Activated gamma-delta T cell treated with anti-CD3 and anti-CD28 coated beads, Interleukin-2, amount 50 U/mL, for 16 hours (primary cell): ENCODE results near the gene TRDN.

ENCODE experiments used
- DNase-seq: peaks from one replicate; pipeline ENCODE4 v3.0.0-alpha.2; 2020; ENCODE audit warnings: low read depth

The TRDN gene, protein sequence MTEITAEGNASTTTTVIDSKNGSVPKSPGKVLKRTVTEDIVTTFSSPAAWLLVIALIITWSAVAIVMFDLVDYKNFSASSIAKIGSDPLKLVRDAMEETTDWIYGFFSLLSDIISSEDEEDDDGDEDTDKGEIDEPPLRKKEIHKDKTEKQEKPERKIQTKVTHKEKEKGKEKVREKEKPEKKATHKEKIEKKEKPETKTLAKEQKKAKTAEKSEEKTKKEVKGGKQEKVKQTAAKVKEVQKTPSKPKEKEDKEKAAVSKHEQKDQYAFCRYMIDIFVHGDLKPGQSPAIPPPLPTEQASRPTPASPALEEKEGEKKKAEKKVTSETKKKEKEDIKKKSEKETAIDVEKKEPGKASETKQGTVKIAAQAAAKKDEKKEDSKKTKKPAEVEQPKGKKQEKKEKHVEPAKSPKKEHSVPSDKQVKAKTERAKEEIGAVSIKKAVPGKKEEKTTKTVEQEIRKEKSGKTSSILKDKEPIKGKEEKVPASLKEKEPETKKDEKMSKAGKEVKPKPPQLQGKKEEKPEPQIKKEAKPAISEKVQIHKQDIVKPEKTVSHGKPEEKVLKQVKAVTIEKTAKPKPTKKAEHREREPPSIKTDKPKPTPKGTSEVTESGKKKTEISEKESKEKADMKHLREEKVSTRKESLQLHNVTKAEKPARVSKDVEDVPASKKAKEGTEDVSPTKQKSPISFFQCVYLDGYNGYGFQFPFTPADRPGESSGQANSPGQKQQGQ

DNA sequence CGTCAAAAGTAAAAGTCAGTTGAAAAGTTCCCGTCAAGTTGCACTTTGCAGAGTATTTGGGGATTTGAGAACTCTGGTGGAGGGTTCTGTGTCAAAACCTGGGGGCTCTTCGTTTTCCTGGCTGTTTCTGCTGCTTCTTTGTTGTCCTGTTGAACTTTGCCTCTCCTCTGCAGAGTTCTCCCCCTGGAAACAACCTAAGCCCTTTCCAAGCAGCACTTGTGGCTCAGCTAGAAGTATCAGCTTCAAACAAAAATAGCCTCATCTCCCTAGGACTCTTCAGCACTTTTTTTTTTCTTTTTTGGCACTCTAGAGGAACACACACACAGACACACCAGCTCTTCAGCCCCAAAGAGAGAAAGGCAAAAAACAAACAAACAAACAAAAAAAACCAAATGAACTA, at the start of gene TRDN:
Gene TRDN, minus strand, starts transcription at position 169 of the 400 bp plus-strand sequence. CDS start 175 bp downstream, outside the sequence.
- DNase-seq, result no peak

DNA sequence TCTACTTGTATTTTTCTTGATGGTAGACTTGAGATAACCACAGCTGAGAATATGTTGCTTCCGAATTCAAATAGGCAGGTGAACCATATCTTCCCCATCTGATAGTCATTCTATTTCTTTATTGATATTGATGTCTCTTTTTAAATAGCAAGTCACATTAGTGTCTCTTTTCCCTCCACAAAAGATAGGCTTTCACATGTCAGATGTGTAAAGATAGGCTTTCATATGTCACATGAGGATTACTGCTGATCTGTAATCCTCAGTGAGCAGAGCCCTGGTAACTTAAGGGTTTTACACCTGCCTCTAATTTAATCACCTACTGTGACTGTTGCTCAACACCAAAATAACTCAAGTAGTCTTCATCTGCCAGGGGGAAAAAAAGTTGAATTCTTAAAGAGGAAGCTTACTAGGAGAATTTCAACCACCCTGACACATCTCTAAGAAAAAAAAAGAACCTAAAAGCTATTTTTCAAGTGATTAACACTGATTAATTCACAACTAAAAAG, 45.3 kb upstream of the TRDN start:
- no peak for DNase-seq

DNA sequence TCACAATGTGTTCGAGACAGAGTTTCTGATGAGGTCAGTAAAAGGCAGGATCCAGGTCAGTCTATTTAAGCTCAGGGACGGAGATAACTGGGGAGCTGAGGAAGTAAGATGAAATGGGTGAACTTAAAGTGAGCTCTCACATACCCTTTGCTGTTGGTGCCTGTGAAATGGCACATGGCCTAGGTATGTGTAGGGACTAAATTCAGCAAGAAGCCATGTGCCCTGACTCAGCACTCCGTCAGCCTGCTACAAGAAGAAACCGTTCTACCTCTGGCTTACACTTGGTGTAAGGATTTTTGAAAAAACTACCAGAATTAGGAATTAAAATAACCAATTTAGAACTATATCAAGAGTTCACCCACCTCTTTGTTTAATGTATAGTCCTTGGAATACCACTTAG, 41.1 kb upstream of the TRDN start:
- no peak for DNase-seq

DNA sequence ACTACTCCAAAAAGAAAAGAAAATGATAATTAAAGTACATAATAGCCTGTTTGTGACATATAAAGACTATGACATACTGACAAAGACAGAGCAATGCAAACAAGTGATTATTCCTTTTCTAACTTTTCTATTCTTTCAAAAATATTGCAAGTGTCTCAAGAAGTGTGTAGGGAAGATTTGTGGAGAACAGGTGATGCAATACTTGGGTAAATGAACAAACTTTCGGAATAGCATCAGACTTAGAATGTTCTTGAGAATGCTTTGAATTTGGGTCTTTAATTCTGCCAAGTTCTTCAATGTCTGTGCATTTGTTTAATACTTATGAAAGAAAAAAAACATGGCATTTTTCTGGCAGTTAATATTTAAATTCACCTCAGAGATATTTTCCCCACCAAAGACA, 40.0 kb upstream of the TRDN start:
- no peak for DNase-seq

DNA sequence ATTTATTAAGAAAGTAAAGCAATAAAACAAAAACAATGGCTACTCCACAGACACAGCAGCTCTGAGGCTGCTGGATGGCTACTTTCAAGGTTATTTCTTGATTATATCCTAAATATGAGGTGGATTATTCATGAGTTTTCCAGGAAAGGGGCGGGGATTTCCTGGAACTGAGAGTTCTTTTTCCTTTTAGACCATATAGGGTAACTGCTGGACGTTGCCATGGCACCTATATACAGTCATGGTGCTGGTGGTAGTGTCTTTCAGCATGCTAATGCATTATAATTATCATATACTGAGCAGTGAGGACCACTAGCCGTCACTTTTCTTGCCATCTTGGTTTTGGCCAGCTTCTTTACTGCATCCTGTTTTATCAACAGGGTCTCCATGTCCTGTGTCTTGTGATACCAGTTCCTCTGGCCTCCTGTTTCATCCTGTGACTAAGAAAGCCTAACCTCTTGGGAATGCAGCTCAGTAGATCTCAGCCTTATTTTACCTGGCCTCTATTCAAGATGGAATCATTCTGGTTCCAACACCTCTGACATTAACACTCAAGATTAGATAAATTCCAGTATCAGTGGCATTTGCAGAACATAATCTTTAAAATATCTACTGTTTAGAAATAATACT, 32.3 kb upstream of the TRDN start:
- no peak for DNase-seq

DNA sequence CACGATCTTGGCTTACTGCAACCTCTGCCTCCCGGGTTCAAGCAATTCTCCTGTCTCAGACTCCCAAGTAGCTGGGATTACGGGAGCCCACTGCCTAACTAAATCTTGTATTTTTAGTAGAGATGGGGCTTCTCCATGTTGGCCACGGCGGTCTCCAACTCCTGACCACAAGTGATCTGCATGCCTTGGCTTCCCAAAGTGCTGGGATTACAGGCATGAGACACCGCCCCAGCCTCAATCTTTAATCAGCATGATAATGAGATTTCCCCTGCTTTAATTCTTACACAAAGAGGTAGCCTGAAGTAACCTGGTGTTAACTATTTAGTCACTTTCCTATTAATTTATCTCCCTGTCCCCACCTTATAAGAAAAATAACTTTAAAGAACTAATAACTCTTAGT, 31.3 kb upstream of the TRDN start:
- DNase-seq, result no peak

DNA sequence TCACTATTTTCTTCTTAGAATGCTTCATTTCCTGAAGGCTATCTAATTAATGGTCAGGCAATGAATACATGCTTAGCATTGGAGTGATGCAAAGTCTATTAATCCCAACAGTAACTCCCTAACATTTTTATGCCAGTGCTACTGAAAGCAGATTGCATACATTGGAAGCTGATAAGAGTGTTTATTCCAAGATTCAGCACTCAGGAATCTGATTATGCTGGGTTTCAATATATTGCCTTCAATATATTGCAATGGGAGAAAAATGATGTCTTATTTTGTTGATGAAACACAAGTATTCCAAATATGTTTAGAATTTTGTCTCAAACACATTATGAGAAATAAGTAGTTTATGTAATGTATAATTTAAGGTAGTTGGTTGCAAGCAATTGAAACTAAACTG, 26.7 kb upstream of the TRDN start:
- no peak for DNase-seq

DNA sequence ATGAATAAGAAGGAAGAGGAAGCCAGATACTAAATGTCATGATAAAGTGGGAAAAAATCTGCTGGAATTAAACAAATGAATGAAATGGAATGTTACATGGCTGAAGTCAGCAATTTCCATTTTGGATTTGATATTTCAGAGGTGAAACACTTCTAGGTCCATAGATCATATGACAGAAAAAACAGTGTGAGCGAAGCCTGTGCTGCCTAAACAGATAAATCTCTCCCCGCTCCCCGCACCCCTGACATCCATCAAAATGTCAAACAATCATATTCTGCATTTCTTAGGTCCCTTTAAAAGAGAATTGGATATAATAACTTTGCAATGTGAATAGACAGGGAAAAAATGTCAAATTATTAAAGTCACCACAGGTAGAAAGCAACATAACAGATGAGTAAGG, 26.0 kb upstream of the TRDN start:
- no peak for DNase-seq

DNA sequence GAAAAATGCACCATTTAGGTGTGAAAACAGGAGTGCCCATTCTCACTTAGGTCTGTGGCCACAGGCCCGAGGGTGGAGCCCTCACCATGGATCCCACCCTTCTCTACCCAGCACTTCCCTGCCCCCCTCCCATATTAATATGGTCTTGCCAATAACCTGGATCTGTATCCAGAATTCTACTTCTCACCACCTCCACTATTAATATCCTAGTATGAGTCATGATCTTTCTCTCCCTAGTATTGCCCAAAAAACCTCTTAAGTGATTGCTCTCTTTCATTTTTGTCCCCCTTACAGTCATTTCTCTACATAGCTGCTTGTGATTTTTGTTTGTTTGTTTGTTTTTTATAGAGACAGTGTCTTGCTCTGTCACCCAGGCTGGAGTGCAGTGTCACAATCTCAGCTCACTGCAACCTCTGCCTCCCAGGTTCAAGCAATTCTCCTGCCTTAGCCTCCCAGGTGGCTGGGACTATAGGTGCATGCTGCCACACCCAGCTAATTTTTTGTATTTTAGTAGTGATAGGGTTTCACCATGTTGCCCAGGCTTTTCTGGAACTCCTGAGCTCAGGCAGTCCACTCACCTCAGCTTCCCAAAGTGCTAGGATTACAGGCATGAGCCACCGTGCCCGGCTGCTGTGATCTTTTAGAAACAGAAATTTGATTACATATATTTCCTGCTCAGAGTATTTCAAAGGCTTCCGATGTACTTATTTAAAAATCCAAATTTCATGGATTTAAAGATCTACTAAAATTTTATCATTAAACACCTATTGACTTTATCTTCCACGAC, 24.5 kb upstream of the TRDN start:
- DNase-seq, result no peak

DNA sequence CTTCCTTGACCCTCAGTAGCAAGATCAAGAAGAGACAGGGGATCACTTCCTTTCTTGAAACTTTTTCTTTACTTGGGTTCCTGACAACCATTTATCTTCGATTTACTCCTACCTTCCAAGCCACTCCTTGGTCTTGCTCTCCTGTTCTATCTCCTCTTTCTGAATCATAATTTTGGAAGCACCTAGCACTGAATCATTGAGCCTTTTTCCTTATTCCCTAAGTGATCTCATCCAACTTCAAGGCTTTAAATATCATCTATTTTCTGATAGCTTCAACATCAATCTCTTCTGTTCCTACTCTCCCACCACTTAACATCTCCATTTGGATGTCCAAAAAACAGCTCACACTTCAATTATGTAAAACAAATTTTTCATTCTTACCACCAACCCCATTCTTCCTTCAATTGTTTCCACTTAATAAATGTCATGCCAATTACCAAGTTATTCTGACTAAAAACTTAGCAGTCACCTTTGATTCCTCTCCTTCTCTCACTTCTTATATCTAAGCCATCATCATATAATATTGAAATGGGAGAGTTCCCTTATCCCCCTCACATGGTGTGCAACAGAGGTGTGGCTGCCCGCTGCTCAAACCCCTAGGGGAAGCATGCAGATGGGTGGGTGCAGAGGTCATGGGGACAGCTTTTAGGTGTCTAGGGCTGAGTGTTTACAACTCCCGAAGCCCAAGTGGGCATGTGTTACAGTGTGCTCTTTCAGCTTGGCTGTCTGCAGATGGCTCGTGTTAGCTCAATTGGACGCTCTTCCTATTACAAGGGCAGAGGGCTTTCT, 23.4 kb upstream of the TRDN start:
- DNase-seq, result no peak

DNA sequence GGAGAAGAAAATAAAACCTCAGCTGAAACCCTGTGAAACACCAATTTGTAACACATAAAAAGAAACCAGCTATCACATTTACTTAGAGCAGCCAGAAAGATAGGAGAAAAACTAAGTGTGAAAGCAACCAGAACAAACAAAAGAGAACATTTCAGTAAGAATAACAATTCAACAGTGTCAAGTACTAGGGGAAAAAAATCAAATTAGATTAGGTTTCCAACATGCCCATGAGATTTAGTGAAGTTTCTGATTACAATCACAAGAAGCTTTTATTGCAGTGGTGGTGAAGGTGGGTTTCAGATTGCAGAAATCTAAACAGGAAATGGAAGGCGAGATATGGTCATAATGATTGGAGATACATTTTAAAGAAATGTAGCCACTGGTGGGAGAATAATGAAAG, 22.1 kb upstream of the TRDN start:
- DNase-seq, result no peak

DNA sequence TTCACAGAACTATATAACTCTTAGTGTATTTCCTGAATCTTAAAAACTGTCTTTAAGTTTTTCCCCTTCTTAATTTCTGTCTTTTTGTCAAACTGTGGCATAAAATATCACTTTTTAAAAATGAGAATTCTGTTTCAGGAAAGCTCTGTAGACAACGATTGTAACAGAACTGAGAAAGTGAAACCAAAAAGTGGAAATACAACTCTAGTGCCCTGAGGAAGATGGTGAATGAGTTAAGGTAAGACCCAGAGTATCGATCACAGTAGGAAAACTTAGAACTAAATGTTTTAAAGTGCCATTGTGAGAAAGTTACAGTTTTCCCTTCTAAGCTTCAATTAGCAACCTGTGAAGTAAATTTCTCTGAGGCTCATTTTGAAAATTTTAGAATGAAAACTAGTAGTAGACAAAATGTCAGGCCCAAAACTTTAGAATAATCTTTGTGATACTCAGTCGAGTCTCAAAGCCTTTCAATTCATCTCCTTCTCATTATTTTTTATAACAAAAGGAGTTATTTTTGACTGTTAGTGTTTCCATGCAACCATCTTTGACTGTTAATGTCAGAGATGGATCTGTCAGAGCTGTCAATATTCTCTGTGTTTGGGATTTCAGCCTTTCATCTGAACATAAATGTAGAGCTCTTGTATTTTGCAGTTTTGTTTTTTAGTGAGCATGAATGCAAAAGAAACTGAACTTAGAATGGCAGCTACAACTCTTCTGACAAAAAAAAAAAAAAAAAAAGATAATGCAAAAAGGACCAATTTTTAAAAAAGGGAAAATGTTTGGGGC, 19.0 kb upstream of the TRDN start:
- DNase-seq, result no peak

DNA sequence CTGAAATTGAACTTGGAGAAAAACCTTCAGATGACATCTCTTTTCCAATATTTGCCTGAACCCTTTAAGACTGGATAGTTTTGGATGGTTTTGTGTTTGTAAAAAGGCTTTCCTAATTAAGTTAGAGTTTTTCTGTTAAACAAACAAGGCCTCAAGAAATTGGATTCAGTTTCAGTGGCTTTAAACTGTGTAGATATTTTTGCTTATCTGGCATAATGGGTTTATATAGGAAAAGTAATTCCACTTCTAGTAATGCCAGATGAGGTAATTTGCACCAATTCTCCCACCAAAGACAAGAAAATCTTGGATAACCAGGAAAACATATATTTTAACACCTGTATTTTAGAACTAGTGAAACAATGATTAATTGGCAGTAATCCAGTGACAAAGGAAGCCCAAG, 12.0 kb upstream of the TRDN start:
- no peak for DNase-seq

DNA sequence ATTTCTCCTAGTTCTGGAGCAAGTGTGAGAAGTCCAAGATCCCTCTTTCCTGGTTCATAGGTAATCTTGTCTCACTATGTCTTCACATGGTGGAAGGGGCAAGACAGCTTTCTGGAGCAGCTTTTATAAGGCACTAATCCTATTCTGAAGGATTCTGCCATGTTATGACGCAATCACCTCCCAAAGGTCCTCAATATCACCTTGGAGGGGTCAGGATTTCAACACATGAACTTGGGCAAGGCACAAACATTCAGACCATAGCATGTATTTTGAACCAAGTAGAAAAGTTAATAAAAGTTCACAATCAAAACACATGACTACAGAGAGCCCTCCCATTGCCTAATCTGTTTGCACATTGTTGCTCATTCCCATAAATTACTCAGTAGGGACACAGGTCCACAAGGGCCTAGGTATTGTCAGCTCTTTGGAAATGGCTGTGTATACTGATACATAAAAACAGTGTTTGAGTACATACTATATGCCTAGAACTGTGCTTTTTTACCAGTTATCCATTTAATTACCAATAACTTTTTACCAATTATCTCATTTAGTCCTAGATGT, 11.3 kb upstream of the TRDN start:
- DNase-seq, result no peak

DNA sequence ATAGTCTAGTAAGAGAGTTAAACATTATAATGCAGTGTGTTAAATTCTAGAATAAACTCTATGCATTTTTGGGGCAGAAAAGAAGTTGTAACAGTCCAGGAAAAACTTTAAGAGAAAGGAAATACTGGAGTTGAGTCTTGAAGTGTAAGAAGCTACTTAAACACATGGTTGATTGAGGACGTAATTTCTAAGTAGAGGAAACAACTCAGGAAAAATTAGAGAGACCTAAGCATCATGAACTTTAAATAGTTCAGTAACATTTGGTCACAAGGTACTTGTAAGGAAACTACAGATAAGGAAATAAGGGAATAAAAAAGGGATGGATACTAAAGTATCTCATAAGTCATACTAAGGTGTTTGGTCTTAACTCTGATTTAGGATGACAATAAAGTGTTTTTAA, 4.7 kb upstream of the TRDN start:
- DNase-seq, result no peak

DNA sequence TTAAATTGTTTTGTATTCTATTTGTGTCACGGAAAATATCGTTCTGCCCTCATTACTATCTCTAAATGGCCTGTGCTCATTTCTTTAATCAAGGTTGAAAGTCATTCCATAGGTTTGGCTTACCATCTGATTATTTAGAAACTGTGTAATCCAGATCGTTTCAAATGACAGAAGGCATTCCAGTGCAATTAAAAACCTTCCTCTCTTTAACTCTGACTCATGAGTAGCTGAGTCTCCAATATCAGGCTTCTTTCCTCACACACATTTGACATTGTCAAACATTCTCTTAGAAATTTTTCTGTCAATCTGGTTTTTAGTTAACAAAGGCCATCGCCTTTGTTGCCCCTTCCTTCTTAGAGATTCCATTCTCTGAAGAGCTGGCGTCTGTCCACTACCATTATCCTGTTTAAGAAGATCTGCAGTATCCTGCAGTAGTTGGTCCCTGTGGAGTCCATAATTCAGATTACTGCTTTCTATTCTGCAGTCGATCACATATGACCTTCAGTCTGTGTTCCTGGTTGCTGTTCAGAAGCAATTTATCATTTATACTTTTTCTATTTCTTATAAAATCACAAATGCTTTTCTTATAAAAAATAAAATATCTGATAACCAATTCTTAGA, 3.9 kb upstream of the TRDN start:
- no peak for DNase-seq

DNA sequence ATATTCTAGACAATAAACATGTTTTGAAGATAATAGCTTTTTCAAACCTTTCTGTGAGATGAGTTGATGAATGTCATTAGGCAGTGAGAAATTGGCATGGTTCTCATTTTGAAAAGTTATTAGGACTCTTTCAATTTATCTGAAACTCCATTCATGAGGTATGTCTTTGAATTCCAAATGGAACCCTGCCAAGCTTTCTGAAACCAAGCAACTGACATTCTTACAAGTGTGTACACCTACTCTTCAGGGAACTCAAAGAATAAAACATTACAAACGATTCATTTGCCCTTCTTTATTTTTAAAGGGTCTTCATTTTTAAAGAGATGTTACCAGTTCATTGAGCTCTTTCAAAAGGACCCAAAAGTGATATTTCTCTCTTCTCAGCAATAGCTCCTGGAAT, 2.1 kb upstream of the TRDN start:
- no peak for DNase-seq

DNA sequence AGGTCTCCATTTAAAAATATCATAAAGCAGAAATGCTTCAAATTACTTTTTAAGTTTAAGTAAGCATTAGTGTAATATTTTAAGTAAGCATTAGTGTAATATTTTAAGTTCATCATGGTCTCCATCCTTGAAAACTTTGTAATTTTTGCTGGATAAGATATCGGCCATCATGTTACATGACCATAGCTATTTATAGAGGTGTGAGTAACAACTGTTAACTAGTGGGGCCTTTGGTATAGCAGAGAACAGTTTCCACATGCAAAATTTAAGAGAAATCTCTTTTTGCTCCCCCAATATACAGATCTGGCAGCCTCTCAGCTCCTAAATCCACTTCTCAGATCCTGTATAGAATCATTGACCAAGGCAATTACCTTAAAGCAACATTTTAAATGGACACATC, 468 bp downstream of the TRDN start:
- no peak for DNase-seq

DNA sequence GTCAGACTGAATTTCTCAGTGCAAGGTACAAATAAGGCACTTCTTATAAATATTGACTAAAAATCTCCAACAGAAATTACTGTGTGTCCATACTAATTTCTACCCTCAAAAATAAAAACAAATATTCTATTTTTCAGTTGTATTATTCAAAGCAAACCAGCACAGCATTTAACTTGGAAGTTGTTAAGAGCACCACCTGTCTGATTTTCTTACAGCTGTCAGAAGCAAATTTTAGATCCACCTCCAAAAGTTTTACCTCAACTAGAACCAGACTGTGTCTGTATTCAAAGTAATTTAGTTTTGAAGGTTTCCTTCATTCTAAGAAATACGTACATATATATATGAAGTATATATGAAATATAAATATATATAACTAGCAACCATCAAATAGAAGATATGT, 1.2 kb downstream of the TRDN start:
- DNase-seq, result no peak

DNA sequence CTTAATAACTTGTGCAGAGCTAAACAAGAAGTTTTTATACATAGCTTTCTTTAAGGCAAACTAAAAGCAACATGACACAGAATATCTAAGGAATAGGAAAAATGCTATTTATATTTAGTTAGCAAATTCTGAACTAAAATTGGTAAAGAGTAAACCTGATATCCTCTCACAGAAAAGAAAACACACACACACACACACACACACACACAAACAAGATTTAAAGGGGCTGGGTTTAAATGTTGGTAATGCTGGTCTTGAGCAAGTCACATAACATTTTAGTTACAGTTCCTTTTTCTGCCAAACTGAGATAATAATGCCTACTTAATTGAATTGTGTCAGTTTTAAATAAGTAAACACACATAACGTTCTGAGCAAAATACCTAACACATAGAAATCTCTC, 1.6 kb downstream of the TRDN start:
- no peak for DNase-seq
